Ishikawa (cell line): ENCODE measurements around the gene TRIM67.

ENCODE experiments used
- CEBPB ChIP-seq: IDR thresholded peaks from 2 replicates; pipeline ENCODE4 v1.6.1; 2012
- FOXM1 ChIP-seq: IDR thresholded peaks from 2 replicates; pipeline ENCODE4 v1.6.1; 2012; ENCODE audit warnings: low read depth, borderline replicate concordance
- REST ChIP-seq: IDR thresholded peaks from 2 replicates; pipeline ENCODE4 v1.6.1; 2012; ENCODE audit warnings: low read depth, mild to moderate bottlenecking
- TAF1 ChIP-seq: IDR thresholded peaks from 2 replicates; pipeline ENCODE4 v1.6.1; 2012; ENCODE audit warnings: low read depth, mild to moderate bottlenecking
- TCF12 ChIP-seq: IDR thresholded peaks from 2 replicates; pipeline ENCODE4 v1.6.1; 2012; ENCODE audit warnings: low read depth
- TF ChIP-seq, protein P1 (sequence below): IDR thresholded peaks from 2 replicates; pipeline ENCODE4 v1.6.1; 2012

- TF ChIP-seq TAF1 (no peak), FOXM1 (no peak), CEBPB (no peak), REST (no peak), TCF12 (no peak)
- TF ChIP-seq, protein P1, sequence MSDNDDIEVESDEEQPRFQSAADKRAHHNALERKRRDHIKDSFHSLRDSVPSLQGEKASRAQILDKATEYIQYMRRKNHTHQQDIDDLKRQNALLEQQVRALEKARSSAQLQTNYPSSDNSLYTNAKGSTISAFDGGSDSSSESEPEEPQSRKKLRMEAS, result no peak
Observed at GRCh38 chr1:231219422-231220401, 57.9 kb downstream of the TRIM67 start.
